Stimulated activated CD4-positive, alpha-beta T cell treated with anti-CD3 and anti-CD28 coated beads, Interleukin-2, amount 100 ng/mL, for 24 hours (primary cell): ENCODE measurements around the gene CD163L1.
"Not testable (repeated sequence)": the region's sequence is repeated elsewhere in the genome, so short reads cannot be mapped to it uniquely, and the experiment has no call there.

Source experiments
- DNase-seq, 2 donors: peaks; one replicate each; pipeline ENCODE4 v3.0.0-alpha.2; 2020

Gene CD163L1

DNA sequence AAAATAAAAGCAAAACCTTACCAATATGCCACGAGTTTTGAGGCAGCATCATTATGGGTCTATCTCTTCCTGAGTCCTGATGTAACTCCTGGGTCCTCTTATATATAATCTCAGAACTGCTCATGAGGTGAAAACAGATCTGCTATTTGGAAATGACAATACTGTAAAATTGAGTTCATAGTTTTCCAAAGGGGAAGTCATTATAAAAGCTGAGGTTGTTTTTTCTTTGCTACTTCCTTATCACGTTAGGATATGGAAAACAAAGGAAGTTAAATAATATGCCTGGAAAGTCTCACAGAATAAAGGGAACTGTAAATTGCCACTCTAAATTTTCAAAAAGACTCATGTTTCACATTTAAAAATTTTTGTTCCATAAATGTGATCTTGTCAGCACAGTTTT lies at the start of gene CD163L1:
Gene CD163L1, minus strand, starts transcription at position 78 of the 400 bp plus-strand sequence. Its CDS starts 26 bp downstream, at position 52.
- DNase-seq: no peak

DNA sequence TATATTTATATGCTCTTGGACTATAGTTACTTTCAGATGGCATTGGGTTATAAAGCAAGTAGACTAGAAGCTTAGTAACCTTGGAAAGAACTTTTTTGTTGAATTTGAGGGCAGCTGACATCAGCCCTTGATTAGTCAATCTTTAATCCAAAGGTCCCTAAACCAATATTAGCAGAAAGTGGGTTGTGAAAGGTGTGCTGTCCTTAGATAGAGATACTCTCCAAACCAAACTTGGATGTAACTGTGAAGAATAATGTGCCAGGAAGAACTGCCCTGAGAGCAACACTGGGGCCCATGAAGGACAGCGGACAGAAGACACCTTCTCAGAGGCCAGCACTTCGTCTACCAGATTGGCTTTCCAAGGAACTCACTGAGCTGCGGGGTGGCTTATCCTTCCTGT lies 49.1 kb upstream of the CD163L1 start:
- DNase-seq: no peak

DNA sequence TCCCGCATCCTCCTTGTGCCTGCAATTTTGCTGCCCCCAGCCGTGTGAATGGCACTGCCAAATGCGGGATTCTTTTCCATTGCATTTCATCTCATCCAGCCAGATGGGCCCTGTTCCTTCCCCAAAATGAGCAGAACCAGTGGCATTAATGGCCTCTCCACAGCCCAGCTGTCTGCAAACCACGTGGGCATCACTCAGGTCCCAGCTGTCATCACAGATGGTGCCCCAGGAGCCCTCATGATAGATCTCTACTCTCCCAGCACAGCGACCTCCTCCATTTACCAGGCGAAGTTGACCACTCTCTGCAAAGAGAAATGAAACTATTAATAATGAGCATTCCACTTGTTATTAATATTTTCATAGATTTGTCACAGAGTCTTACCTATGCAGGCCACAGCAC lies 42.6 kb upstream of the CD163L1 start:
- DNase-seq: no peak

DNA sequence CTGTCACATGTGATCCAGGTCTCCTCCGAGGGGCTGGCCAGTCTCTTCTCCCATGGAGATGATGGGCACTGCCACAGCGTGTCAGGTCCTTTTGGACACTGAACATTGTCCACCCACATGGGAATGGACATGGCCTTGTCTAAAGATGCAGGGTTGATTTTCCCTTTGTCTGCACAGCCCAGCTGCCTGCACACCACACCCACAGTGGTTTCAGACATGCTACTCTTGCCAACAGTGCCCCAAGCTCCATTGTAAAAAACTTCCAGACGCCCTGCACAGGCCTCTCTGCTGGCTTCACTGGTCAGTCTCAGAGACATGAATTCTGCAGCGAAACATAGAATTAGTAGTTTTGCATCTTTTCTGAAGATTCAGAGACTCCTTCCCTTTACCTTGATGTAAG lies 41.1 kb upstream of the CD163L1 start:
- DNase-seq: no peak

DNA sequence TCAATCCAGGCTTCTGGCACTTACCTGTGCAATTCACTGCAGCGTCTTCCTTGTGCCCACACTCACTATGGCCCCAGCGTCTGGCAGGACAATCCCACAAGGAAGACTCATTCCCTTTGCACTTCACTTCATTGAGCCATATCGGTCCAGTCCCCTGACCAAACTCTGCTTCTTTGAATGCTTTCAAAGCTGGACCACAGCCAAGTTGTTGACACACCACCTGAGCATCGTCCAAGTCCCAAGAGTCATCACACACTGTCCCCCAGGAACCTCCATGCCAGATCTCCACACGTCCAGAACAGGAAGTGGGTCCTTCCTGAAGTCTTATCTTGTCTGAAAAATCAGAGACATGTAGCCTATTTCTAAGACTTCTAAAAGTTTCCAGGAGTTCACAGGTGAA lies 39.4 kb upstream of the CD163L1 start:
- no peak for DNase-seq

DNA sequence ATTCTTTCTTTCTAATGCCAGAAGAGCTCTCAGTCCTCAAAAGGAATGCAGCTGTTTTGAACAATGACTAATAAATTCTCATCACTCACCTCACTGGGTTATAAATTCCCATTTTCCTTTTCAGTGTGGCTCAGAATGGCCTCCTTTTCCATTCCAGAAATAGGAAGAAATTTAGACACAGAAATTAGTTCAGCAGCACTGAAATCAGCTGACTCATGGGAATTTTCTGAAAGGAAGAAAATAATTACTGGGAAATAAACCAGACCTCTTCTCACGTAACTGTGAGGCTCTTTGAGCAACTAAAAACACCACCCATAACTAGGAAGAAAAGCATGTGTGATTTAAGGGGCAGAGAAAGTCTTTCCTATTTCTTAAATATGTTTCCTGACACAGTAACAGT lies 35.8 kb upstream of the CD163L1 start:
- DNase-seq: no peak

DNA sequence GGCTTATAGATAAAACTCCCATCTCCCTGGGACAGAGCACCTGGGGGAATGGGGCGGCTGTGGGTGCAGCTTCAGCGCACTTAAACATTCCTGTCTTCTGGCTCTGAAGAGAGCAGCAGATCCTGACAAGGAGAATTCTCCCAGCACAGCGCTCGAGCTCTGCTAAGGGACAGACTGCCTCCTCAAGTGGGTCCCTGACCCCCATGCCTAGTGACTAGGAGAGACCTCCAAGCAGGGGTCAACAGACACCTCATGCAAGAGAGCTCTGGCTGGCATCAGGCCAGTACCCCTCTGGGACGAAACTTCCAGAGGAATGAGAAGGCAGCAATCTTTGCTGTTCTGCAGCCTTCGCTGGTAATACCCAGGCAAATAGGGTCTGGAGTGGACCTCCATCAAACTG lies 28.1 kb upstream of the CD163L1 start:
- DNase-seq: no peak

DNA sequence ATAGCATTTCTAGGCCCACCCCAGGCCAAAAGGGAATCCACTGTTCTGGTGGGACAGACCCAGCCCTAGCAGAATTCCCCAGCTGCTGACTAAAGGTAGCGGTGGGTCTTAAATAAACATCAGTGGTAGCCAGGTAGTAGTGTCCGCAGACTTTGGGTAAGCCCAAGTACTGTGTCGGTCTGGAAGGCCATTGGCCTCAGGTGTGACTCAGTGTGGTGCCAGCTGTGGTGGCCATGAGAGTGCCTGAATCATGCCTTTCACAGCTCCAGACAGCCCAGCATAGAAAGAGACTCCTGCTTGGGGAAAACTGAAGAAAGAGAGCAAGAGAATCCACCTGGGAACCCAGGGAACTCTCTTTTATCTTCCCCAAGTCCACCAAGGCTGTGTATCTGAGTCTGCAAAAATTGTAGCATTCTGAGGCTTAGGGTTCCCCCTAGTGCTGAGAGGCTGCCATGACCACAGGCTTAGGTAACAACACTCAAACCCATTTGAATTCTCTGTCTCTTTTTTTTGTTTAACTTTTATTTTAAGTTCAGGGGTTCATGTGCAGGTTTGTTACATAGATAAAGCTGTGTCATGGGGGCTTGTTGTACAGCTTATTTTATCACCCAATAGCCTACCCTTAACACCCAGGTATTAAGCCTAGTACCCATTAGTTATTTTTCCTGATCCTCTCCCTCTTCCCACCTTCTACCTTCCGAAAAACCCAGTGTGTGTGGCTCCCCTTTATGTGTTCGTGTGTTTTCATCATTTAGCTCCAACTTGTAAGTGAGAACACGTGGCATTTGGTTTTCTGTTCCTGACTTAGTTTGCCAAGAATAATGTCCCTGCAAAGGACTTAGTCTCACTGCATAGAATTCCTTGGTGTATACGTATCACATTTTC lies 16.7 kb upstream of the CD163L1 start:
- DNase-seq: peak; percentile 51 to 62

DNA sequence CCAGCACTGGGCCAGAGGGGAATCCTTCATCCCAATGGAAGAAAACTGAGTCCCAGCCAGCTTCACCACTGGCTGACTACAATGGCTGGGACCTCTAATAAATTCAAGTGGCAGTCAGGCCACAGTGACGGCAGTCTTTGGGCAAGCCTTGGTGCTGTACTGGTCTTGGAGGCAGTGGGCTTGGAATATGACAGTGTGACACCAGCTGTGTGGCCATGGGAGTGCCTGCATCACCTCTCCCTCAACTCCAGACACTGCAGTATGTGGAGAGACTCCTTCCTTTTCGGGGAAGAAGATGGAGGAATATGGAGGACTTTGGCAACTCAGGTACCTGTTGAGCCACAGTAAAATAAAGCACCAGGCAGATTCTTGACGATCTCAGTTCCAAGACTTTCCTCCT lies 16.0 kb upstream of the CD163L1 start:
- DNase-seq: no peak

DNA sequence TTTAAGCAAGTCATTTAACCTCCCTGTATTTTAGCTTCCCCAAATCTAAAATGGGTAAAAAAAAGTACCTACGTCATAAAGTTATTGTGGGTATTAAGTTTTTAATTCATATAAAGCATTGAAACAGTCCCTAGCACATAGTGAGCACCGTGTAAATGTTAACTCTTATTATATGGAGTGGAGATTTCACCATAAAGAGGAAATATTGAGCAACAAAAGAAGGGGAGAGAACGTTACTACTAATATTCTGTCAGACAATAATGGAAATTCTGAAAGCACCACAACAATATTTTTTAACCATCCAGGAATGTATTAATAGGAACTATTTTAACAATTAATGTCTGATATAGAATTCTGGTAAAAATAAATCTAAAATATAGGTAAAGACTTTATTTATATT lies 7.8 kb upstream of the CD163L1 start:
- no peak for DNase-seq

DNA sequence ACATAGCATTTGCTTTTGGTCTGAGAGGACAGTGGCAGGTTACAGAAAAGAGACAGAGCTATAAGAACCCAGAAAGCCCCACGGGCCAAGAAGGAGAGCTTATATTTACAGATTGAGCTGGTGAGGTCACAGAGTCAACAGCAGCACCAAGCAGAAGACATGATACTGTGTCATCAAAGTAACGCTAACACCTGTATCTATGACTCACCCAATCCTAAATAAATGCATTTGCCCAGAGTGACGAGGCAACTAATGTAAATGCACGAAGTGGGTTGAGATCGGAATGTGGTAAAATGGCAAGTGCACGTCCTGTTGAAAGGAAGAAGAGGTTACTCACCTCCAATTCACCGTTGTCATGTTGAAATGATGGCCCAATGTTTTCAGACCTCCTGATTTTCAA lies 6.7 kb upstream of the CD163L1 start:
- no peak for DNase-seq

DNA sequence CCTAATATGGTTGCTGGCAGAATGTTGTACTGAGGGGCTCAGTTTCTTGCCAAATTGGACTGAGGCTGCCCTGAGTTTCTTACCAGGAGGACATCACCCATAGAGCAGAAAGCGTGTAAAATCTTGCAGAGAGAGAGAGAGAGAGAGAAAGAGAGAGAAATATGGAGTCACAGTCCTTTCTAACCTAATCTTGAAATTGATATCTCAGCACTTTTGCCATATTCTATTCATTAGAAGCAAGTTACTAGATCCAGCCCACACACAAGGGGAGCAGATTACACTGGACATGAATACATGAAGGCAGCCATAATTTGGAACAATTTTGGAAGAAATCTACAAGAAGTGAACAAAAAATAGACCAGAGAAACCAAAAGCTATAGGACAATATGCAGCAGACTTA lies 4.1 kb upstream of the CD163L1 start:
- no peak for DNase-seq

DNA sequence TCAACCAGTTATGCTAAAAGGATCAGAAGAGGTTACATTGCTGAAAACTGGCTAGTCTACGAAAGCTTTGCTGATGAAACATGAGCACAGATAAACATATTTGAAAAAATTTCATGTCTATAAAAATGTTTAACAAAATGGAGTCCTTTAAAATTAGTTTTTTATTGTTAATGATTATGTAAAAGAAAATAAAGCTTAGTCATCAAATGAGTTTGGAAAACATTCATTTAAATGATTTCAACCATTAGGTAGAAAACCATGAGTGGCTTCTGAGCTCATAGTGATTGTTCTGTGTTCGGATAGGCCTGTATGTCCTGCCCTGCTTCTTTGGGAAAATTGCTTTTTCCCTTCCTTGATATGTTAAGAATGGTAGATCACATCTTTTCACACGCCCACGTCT lies 584 bp upstream of the CD163L1 start:
- no peak for DNase-seq

DNA sequence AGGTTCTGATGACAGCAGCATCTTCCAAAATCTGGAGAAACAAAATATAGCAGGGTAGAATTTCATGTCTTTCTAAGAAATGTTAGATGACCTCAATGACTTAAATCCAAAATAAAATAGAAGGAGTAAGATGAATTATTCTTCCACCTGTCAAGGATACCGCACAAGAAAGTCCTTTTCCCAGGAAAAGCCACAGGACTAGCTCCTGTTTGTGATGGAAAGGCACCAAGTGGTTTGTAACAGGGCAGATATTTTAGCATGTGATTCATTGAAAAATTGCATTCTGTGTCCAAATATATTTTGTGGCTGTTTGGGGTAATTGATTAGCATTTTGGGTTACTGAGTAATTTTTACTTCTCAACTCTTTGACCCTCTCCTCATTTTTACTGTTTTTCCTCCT lies 2.7 kb downstream of the CD163L1 start:
- no peak for DNase-seq

DNA sequence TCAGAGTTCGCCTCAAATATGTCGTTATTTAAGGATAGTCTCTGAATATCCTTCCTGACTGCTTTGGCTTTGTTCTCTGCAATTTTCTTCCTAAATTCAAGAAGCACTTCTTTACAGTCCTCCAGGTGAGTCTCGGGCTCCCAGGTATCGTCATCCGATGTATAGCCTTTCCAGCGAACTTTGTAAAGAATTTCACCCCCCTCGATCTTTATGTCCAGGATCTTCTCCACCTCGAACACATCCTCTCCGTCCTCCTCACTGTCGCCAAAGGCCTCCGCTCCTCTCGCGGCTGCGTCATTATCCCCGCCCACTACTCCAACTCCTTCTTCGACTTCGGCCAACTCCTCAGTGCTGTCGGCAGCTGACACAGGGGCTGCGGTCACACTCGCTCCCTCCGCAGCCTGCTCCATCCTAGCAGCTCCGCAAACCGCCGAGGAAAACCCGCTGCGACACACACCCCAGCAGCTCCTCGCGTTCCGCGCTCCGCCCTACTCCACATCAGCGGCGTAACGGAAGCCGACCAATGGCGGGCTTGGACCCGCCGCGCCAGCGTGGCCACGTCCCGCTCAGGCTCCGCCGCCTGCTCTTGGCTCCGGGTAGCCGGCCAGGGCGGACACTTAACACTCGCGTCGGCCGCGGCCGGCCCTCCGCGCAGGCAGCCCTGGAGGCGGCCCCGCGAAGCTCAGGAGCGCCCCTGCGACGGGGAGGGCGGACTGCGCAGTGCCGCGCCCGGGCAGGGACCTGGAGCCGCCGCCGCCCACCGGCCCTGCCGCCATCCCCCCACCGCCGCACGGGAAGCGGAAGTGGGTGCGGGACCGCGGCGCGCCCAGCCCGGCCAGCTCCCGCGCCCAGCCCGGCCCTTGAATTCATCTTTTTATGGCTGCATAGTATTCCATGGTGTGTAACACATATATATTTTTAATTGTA lies 4.1 kb downstream of the CD163L1 start:
- DNase-seq: peak; percentile 24 to 56

DNA sequence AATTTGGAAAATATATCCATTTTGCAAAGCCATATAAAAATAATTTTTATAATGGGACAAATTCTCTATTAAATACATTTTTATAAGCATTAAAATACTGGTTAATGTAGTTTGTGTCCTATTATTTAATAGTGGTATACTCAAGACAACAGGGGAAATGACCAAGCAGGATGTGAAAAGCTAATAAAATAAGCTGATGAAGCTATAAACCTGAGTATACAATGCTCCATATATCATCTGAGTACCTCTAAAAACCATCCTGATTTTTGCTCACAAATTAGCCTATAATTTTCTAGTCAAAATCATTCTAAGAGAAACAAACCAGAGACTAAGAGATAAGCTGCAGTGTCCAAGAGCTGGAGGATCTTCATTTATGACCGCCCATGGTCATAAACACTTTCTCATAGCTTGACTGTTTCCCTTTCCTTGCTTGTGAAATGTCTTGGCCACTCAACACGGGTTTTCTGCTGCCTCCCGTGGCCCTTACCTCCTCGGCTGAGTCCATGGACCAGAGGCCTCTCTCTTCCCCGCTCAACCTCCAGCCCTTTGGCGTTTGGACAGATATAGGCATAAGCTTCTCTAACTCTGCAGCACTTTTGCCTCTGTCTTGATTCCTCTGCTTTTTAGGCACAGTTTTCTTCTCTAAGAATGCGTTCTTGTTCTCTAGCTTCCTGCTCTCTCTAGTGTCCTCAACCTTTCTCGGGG lies 5.5 kb downstream of the CD163L1 start:
- not testable (repeated sequence) for DNase-seq

DNA sequence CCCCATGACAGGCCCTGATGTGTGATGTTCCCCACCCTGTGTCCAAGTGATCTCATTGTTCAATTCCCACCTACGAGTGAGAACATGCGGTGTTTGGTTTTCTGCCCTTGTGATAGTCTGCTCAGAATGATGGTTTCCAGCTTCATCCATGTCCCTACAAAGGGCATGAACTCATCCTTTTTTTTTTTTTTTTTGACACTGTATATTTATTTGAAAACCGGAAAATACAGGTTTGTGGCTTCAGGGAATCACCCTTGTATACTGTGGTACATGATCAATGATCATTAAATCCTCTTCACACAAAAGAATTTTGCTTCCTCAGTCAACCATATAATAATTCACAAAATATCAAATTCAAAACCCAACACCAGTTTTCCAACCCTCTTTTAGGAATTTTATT lies 6.5 kb downstream of the CD163L1 start:
- not testable (repeated sequence) for DNase-seq

DNA sequence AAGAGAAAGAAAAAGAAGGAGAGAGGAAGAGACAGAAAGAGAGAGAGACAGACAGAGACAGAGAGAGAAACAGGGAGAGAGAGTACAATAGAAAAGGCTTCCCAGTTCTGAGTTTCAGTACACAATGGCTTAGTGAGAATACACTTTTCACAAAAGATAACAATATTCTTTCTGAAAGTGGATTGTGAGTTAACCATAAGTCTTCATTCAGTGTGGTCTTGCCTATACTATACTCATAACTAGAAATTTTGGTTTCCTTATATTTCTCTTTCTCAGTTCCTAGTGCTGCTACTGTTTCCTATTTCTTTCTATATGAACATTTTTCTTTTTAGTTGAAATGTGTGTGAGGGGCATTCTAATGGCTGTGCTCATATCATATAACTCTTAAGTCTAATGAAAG lies 9.3 kb downstream of the CD163L1 start:
- DNase-seq: no peak

DNA sequence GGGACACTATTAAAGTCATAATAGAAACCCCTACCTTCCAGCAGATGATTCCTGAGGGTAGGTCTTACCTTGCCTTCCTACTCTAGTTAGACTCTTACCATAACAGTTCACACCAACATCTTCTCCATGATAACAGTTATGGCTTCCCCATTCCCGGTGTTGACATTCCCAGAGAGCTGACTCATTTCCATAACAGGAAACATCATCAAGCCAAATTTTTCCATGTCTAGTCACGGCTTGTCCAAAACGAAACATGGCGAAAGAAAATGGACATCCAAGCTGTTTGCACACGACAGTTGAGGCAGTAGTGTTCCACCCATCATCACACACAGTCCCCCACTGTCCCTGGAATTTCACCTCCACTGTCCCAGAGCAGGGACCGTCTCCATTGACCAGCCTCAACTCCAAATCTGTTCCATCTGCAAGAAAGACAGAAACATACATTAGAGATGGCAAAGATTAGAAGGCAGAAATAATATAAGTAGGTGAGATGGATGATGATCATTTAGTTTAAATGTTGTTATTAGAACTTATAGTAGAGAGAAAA lies 10.6 kb downstream of the CD163L1 start:
- DNase-seq: no peak

DNA sequence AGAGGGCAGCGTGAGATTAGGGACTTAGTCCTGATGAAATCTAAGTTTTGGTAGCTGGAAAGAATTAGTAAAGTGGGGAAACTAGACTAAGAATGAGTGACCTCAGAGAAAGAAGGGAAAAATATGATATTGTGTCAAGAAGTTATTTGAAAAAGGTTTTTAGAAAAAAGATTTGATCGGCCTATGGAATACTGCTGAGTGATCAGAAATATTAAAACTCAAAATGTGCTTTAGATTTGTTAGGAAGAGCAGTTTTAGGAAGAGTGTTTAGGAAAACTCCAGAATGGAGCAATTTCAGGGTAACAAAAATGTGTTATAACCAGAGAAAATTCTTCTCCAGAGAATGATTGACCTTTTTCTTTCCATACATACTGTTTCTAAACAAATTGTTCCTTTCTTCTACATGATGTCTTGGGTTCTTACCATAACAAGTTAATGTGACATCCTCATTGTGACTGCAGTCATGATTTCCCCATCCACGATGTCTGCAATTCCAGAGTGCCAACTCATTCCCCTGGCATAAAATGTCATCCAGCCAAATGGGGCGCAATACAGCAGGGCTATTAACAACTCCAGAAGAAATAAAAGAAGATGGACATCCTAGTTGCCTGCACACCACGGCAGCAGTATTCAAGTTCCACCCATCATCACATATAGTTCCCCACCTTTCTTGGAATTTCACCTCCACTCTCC lies 11.8 kb downstream of the CD163L1 start:
- DNase-seq: no peak

DNA sequence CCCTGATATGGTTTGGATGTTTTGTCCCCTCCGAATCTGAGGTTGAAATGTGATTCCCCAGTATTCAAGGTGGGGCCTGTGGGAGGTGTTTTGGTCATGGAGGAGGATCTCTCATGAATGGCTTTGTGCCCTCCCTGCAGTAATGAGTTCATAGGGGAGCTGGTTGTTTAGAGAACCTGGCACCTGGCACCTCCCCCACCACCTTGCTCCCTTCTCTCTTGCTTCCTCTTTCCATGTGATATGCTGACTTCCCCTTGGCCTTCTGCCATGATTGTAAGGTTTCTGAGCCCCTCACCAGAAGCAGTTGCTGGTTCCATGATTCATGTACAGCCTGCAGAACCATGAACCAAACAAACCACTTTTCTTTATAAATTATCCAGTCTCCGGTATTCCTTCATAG lies 32.6 kb downstream of the CD163L1 start:
- no peak for DNase-seq

DNA sequence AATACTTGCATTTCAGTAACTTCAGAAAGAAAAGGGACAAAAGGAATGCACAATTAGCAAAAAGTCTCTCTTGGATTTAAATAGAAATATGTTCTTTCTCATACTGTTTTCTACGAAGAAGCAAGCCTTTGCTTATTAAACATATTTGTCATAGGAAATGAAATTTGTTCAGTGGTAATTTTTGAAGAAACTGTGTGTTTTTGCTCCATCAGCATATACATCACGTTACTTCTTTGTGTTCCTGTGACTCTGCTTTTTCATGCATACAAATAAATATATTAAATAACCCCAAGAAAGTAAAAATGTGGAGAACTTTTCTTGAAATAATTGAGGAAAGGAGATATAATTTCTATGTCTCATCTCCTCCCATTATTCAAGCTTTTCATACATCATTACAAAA lies 39.7 kb downstream of the CD163L1 start:
- no peak for DNase-seq
